ENCODE results near the gene SH3RF3. TPM values are rescaled to one million over a fixed set of nuclear protein-coding genes. Genes with fewer than 3 reads are reported as not detected.
"Not testable (repeated sequence)": the region's sequence is repeated elsewhere in the genome, so short reads cannot be mapped to it uniquely, and the experiment has no call there.

SH3RF3 gene
- total RNA-seq, 1 donor from 2014 or later: 1.7 TPM

GRCh38 chr2:109222825-109223471 is 93.9 kb downstream of the SH3RF3 start:
- Mint-ChIP-seq H3K4me1 (ENCODE audit: low read depth, unreplicated experiment) (no peaks in the 10 kb centered on the region), H3K36me3 (ENCODE audit: unreplicated experiment) (no peaks in the 10 kb centered on the region), H3K27ac (ENCODE audit: unreplicated experiment) (no peak overlapping the region), H3K27me3 (ENCODE audit: unreplicated experiment) (no peaks in the 10 kb centered on the region), H3K4me3 (ENCODE audit: unreplicated experiment) (no peak overlapping the region), H3K9me3 (ENCODE audit: unreplicated experiment) (no peaks in the 10 kb centered on the region)
- TF ChIP-seq, protein P1, sequence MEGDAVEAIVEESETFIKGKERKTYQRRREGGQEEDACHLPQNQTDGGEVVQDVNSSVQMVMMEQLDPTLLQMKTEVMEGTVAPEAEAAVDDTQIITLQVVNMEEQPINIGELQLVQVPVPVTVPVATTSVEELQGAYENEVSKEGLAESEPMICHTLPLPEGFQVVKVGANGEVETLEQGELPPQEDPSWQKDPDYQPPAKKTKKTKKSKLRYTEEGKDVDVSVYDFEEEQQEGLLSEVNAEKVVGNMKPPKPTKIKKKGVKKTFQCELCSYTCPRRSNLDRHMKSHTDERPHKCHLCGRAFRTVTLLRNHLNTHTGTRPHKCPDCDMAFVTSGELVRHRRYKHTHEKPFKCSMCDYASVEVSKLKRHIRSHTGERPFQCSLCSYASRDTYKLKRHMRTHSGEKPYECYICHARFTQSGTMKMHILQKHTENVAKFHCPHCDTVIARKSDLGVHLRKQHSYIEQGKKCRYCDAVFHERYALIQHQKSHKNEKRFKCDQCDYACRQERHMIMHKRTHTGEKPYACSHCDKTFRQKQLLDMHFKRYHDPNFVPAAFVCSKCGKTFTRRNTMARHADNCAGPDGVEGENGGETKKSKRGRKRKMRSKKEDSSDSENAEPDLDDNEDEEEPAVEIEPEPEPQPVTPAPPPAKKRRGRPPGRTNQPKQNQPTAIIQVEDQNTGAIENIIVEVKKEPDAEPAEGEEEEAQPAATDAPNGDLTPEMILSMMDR (IDR thresholded peaks at IDR 0.05; ENCODE audit: partially characterized antibody, unreplicated experiment): no peak
- DNase-seq: no peak

- no peak for DNase-seq
- Mint-ChIP-seq H3K4me3 (ENCODE audit: unreplicated experiment) (no peak overlapping the region), H3K27ac (ENCODE audit: unreplicated experiment) (no peak overlapping the region), H3K9me3 (ENCODE audit: unreplicated experiment) (no peaks in the 10 kb centered on the region), H3K4me1 (ENCODE audit: low read depth, unreplicated experiment) (no peaks in the 10 kb centered on the region), H3K36me3 (ENCODE audit: unreplicated experiment) (no peaks in the 10 kb centered on the region), H3K27me3 (ENCODE audit: unreplicated experiment) (no peaks in the 10 kb centered on the region)
- TF ChIP-seq, protein P1 (IDR thresholded peaks at IDR 0.05; ENCODE audit: partially characterized antibody, unreplicated experiment): no peak
Observed at GRCh38 chr2:109223490-109223889, 94.5 kb downstream of the SH3RF3 start.

- H3K9me3 Mint-ChIP-seq (ENCODE audit: unreplicated experiment); H3K36me3 Mint-ChIP-seq (ENCODE audit: unreplicated experiment); DNase-seq; H3K4me1 Mint-ChIP-seq (ENCODE audit: low read depth, unreplicated experiment); H3K27me3 Mint-ChIP-seq (ENCODE audit: unreplicated experiment); H3K4me3 Mint-ChIP-seq (ENCODE audit: unreplicated experiment); H3K27ac Mint-ChIP-seq (ENCODE audit: unreplicated experiment): not testable (repeated sequence)
Observed at GRCh38 chr2:109224341-109224740, 95.3 kb downstream of the SH3RF3 start.

GRCh38 chr2:109225170-109225782 is 96.3 kb downstream of the SH3RF3 start:
- no peak for DNase-seq
- TF ChIP-seq, protein P1 (IDR thresholded peaks at IDR 0.05; ENCODE audit: partially characterized antibody, unreplicated experiment): no peak
- no peak overlapping the region for H3K27ac Mint-ChIP-seq (ENCODE audit: unreplicated experiment)
- H3K36me3 Mint-ChIP-seq (ENCODE audit: unreplicated experiment): no peaks in the 10 kb centered on the region
- no peak overlapping the region for H3K4me3 Mint-ChIP-seq (ENCODE audit: unreplicated experiment)
- no peaks in the 10 kb centered on the region for H3K27me3 Mint-ChIP-seq (ENCODE audit: unreplicated experiment)
- H3K4me1 Mint-ChIP-seq (ENCODE audit: low read depth, unreplicated experiment): no peaks in the 10 kb centered on the region
- H3K9me3 Mint-ChIP-seq (ENCODE audit: unreplicated experiment): no peaks in the 10 kb centered on the region

GRCh38 chr2:109226128-109226527 is 97.1 kb downstream of the SH3RF3 start:
- H3K4me3 Mint-ChIP-seq (ENCODE audit: unreplicated experiment): no peak overlapping the region
- no peaks in the 10 kb centered on the region for H3K9me3 Mint-ChIP-seq (ENCODE audit: unreplicated experiment)
- H3K27me3 Mint-ChIP-seq (ENCODE audit: unreplicated experiment): no peaks in the 10 kb centered on the region
- no peak for DNase-seq
- H3K27ac Mint-ChIP-seq (ENCODE audit: unreplicated experiment): no peak overlapping the region
- TF ChIP-seq, protein P1 (IDR thresholded peaks at IDR 0.05; ENCODE audit: partially characterized antibody, unreplicated experiment): no peak
- peaks cover 4% of the 10 kb centered on the region for H3K4me1 Mint-ChIP-seq (ENCODE audit: low read depth, unreplicated experiment)
- H3K36me3 Mint-ChIP-seq (ENCODE audit: unreplicated experiment): no peaks in the 10 kb centered on the region

Data from glutamatergic neuron (in vitro differentiated cells).